NCI-H774 (cell line): ENCODE measurements around the gene TPRG1.

Experiments used
- DNase-seq: peaks from one replicate; lab custom pipeline; 2025; lab: John Stamatoyannopoulos, UW

TPRG1 gene

GRCh38 chr3:189166321-189166720, 5.5 kb upstream of the TPRG1 start:
- DNase-seq, result no peak

GRCh38 chr3:189167027-189167766, 4.6 kb upstream of the TPRG1 start:
- no peak for DNase-seq

- no peak for DNase-seq
Observed at GRCh38 chr3:189168711-189169110, 3.1 kb upstream of the TPRG1 start.

GRCh38 chr3:189169728-189170127, 2.0 kb upstream of the TPRG1 start:
- DNase-seq, result no peak

GRCh38 chr3:189170559-189170958, 1.2 kb upstream of the TPRG1 start:
- DNase-seq, result no peak

GRCh38 chr3:189172668-189173419, 1.1 kb downstream of the TPRG1 start:
- no peak for DNase-seq

GRCh38 chr3:189184566-189184965, 12.8 kb downstream of the TPRG1 start:
- DNase-seq, result no peak

GRCh38 chr3:189186101-189186500, 14.3 kb downstream of the TPRG1 start:
- DNase-seq, result no peak

GRCh38 chr3:189188466-189188865, 16.7 kb downstream of the TPRG1 start:
- no peak for DNase-seq

- DNase-seq, result no peak
Observed at GRCh38 chr3:189192725-189193124, 21.0 kb downstream of the TPRG1 start.

- DNase-seq, result no peak
Observed at GRCh38 chr3:189195302-189195701, 23.5 kb downstream of the TPRG1 start.

- DNase-seq, result no peak
Observed at GRCh38 chr3:189202106-189202505, 30.3 kb downstream of the TPRG1 start.

- no peak for DNase-seq
Observed at GRCh38 chr3:189202583-189202982, 30.8 kb downstream of the TPRG1 start.

- no peak for DNase-seq
Observed at GRCh38 chr3:189204167-189204866, 32.5 kb downstream of the TPRG1 start.

GRCh38 chr3:189204937-189205336, 33.2 kb downstream of the TPRG1 start:
- DNase-seq, result no peak

GRCh38 chr3:189210251-189210770, 38.5 kb downstream of the TPRG1 start:
- DNase-seq, result no peak

- no peak for DNase-seq
Observed at GRCh38 chr3:189212681-189213080, 40.9 kb downstream of the TPRG1 start.

- DNase-seq, result no peak
Observed at GRCh38 chr3:189214651-189215050, 42.9 kb downstream of the TPRG1 start.

GRCh38 chr3:189222927-189223636, 51.3 kb downstream of the TPRG1 start:
- DNase-seq, result peak; percentile 12

- DNase-seq, result no peak
Observed at GRCh38 chr3:189225431-189225830, 53.7 kb downstream of the TPRG1 start.

- DNase-seq, result no peak
Observed at GRCh38 chr3:189227249-189227648, 55.5 kb downstream of the TPRG1 start.
